H9 (cell line): ENCODE measurements around the gene NRN1L. TPM values are rescaled to one million over a fixed set of nuclear protein-coding genes. Genes with fewer than 3 reads are reported as not detected.

ENCODE experiments used
- DNase-seq: peaks from one replicate; pipeline ENCODE4 v3.0.0-alpha.2; 2017
- H2AFZ ChIP-seq: one replicate; pipeline ENCODE4 v1.6.1; 2013; ENCODE audit warnings: mild to moderate bottlenecking, low read length, control low read depth, moderate library complexity
- H2AK5ac ChIP-seq: 2 replicates; pipeline ENCODE4 v1.6.1; 2013; ENCODE audit warnings: low read length, control low read depth, mixed read lengths; ENCODE audit not compliant: insufficient read length
- H2BK120ac ChIP-seq: one replicate; pipeline ENCODE4 v1.6.1; 2013; ENCODE audit warnings: low read depth, mild to moderate bottlenecking, low read length, control low read depth, inconsistent platforms; ENCODE audit not compliant: poor library complexity, severe bottlenecking
- H2BK12ac ChIP-seq: 2 replicates; pipeline ENCODE4 v1.6.1; 2013; ENCODE audit warnings: low read length, control low read depth, mixed read lengths, low read depth; ENCODE audit not compliant: insufficient read length
- H2BK15ac ChIP-seq: 2 replicates; pipeline ENCODE4 v1.6.1; 2013; ENCODE audit warnings: low read depth, low read length, control low read depth
- H2BK20ac ChIP-seq: one replicate; pipeline ENCODE4 v1.6.1; 2013; ENCODE audit warnings: low read depth, mild to moderate bottlenecking, low read length, control low read depth, inconsistent platforms; ENCODE audit not compliant: poor library complexity, severe bottlenecking
- H2BK5ac ChIP-seq: 2 replicates; pipeline ENCODE4 v1.6.1; 2013; ENCODE audit warnings: low read length, control low read depth, mixed read lengths; ENCODE audit not compliant: insufficient read length
- H3K14ac ChIP-seq: 2 replicates; pipeline ENCODE4 v1.6.1; 2013; ENCODE audit warnings: low read length, control low read depth; ENCODE audit not compliant: insufficient read depth
- H3K18ac ChIP-seq: 2 replicates; pipeline ENCODE4 v1.6.1; 2013; ENCODE audit warnings: low read depth, mild to moderate bottlenecking, mixed read lengths, low read length, control low read depth; ENCODE audit not compliant: insufficient read length
- H3K23ac ChIP-seq: 2 replicates; pipeline ENCODE4 v1.6.1; 2013; ENCODE audit warnings: low read length, control low read depth, mixed read lengths, low read depth; ENCODE audit not compliant: insufficient read length
- H3K23me2 ChIP-seq: 2 replicates; pipeline ENCODE4 v1.6.1; 2013; ENCODE audit warnings: low read depth, mild to moderate bottlenecking, mixed read lengths, low read length, control low read depth; ENCODE audit not compliant: insufficient read length, poor library complexity, severe bottlenecking
- H3K27ac ChIP-seq: 2 replicates; pipeline ENCODE4 v1.5.1; 2013; ENCODE audit warnings: low read length, control low read depth, mixed read lengths, low read depth; ENCODE audit not compliant: insufficient read length
- H3K27me3 ChIP-seq: 2 replicates; pipeline ENCODE4 v1.6.1; 2013; ENCODE audit warnings: low read length, control low read depth, inconsistent platforms; ENCODE audit not compliant: insufficient read depth
- H3K4ac ChIP-seq: 2 replicates; pipeline ENCODE4 v1.6.1; 2013; ENCODE audit warnings: low read depth, mild to moderate bottlenecking, control low read depth, inconsistent platforms, low read length, moderate library complexity
- H3K4me1 ChIP-seq: 2 replicates; pipeline ENCODE4 v1.6.1; 2013; ENCODE audit warnings: low read length, control low read depth, inconsistent platforms; ENCODE audit not compliant: insufficient read depth
- H3K4me2 ChIP-seq: 2 replicates; pipeline ENCODE4 v1.6.1; 2013; ENCODE audit warnings: low read length, control low read depth, mixed read lengths; ENCODE audit not compliant: insufficient read length, insufficient read depth
- H3K56ac ChIP-seq: 2 replicates; pipeline ENCODE4 v1.6.1; 2013; ENCODE audit warnings: low read depth, mild to moderate bottlenecking, mixed read lengths, low read length, control low read depth; ENCODE audit not compliant: insufficient read length
- H3K79me1 ChIP-seq: 2 replicates; pipeline ENCODE4 v1.6.1; 2013; ENCODE audit warnings: low read depth, mild to moderate bottlenecking, moderate library complexity, low read length, control low read depth, inconsistent platforms; ENCODE audit not compliant: insufficient read depth, poor library complexity, severe bottlenecking
- H3K79me2 ChIP-seq: 2 replicates; pipeline ENCODE4 v1.6.1; 2013; ENCODE audit warnings: low read length, control low read depth, inconsistent platforms; ENCODE audit not compliant: insufficient read depth
- H3K9ac ChIP-seq: 2 replicates; pipeline ENCODE4 v1.6.1; 2013; ENCODE audit warnings: low read length, control low read depth, mixed read lengths; ENCODE audit not compliant: insufficient read length; ENCODE audit errors: extremely low read depth
- H3K9me3 ChIP-seq: one replicate; pipeline ENCODE4 v1.6.1; 2013; ENCODE audit warnings: low read depth, low read length, inconsistent platforms; ENCODE audit not compliant: control insufficient read depth
- H3T11ph ChIP-seq: one replicate; pipeline ENCODE4 v1.6.1; 2013; ENCODE audit warnings: mild to moderate bottlenecking, low read length, control low read depth, inconsistent platforms
- H4K20me1 ChIP-seq: one replicate; pipeline ENCODE4 v1.6.1; 2013; ENCODE audit not compliant: control insufficient read depth, insufficient read length, insufficient read depth
- H4K5ac ChIP-seq: 2 replicates; pipeline ENCODE4 v1.6.1; 2013; ENCODE audit warnings: low read depth, mild to moderate bottlenecking, mixed read lengths, low read length, control low read depth; ENCODE audit not compliant: insufficient read length
- H4K8ac ChIP-seq: replicated peaks from 2 replicates; pipeline ENCODE4 v1.6.1; 2013; ENCODE audit warnings: low read length, control low read depth, mixed read lengths, low read depth; ENCODE audit not compliant: insufficient read length
- H4K91ac ChIP-seq: 2 replicates; pipeline ENCODE4 v1.6.1; 2013; ENCODE audit warnings: low read depth, mild to moderate bottlenecking, moderate library complexity, mixed read lengths, low read length, control low read depth; ENCODE audit not compliant: insufficient read length
- H3K27ac Mint-ChIP-seq, 3 experiments: 2 replicates in 2 of 3; 3 replicates in 1 of 3; pipeline ENCODE4 v1.8.0; 2020 to 2021; ENCODE audit warnings: mixed read lengths in 3 of 3, mild to moderate bottlenecking in 1 of 3, moderate library complexity in 1 of 3
- H3K27me3 Mint-ChIP-seq: 2 replicates; pipeline ENCODE4 v1.8.0; 2021; ENCODE audit warnings: low read depth, mild to moderate bottlenecking, moderate library complexity, mixed read lengths
- H3K36me3 Mint-ChIP-seq, 3 experiments: 2 replicates in 2 of 3; 3 replicates in 1 of 3; pipeline ENCODE4 v1.8.0; 2020 to 2021; ENCODE audit warnings: low read depth in 3 of 3, mixed read lengths in 3 of 3; ENCODE audit not compliant: insufficient read depth in 1 of 3
- H3K4me1 Mint-ChIP-seq, 2 experiments: 2 replicates each; pipeline ENCODE4 v1.8.0; 2020; ENCODE audit warnings: mixed read lengths in 2 of 2
- H3K4me3 Mint-ChIP-seq, 2 experiments: 2 replicates in 1 of 2; 3 replicates in 1 of 2; pipeline ENCODE4 v1.8.0; 2020 to 2021; ENCODE audit warnings: mild to moderate bottlenecking in 2 of 2, mixed read lengths in 2 of 2, moderate library complexity in 1 of 2
- H3K9me3 Mint-ChIP-seq, 2 experiments: 2 replicates in 1 of 2; 3 replicates in 1 of 2; pipeline ENCODE4 v1.8.0; 2020; ENCODE audit warnings: mild to moderate bottlenecking in 2 of 2, mixed read lengths in 2 of 2, moderate library complexity in 1 of 2
- CTCF ChIP-seq: fragments of 200-600 bp; sonication (generic); conservative IDR thresholded peaks from 3 replicates; pipeline ENCODE4 v1.8.0; 2021; ENCODE audit warnings: antibody characterized with exemption, mild to moderate bottlenecking
- WGBS: extraction: QIAGEN DNeasy Blood & Tissue Kit; methylation state at CpG from one replicate; pipeline ENCODE4 v1.1.7; 2013; ENCODE audit warnings: missing lambda C conversion rate, low lambda C conversion rate, mixed read lengths; ENCODE audit not compliant: insufficient read length; ENCODE audit errors: extremely low coverage; 5-methylcytosine and 5-hydroxymethylcytosine counted together
- total RNA-seq: library from RNA; stranded (reverse); gene quantifications from 2 replicates; pipeline ENCODE4 v1.2.1, GENCODE V29; 2021

The NRN1L gene
- total RNA-seq, 1 experiment from 2014 or later = 2.0 TPM

DNA sequence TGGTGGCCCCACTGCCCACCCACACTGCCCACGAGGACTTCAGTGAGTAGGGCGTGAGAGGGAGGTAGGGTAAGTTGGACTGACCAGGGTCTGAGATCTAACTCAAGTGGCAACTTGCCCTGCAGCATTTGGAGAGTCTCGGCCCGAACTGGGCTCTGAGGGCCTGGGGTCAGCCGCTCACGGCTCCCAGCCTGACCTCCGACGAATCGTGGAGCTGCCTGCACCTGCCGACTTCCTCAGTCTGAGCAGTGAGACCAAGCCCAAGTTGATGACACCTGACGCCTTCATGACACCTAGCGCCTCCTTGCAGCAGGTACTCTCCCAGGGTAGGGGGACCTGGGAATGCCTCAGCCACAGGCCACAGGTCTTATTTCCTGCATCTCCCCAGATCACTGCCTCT lies 5.2 kb upstream of the NRN1L start:
- Mint-ChIP-seq H3K27ac (no peak overlapping the region), H3K9me3 (no peaks in the 10 kb centered on the region), H3K27me3 (no peaks in the 10 kb centered on the region; the same call in none of the 2 replicates), H3K36me3 (peaks cover 29 to 81% (median 71%) of the 10 kb centered on the region in 3 experiments), H3K4me1 (peaks cover 2 to 3% of the 10 kb centered on the region in 2 experiments), H3K4me3 (no peak overlapping the region; a peak in 1 of 5 replicates)
- Histone ChIP-seq H2BK15ac (no peak overlapping the region), H2AFZ (no peak overlapping the region), H4K5ac (no peak overlapping the region), H2BK120ac (no peak overlapping the region), H4K91ac (no peak overlapping the region), H3K27ac (no peak overlapping the region), H3K23ac (no peak overlapping the region), H3K4me2 (no peak overlapping the region), H2AK5ac (no peak overlapping the region), H3K9ac (no peak overlapping the region), H3K4ac (no peak overlapping the region), H4K8ac (no peak overlapping the region), H4K20me1 (no peaks in the 10 kb centered on the region), H3K4me1 (no peaks in the 10 kb centered on the region), H3K18ac (no peak overlapping the region), H3K27me3 (no peaks in the 10 kb centered on the region), H3K9me3 (no peaks in the 10 kb centered on the region), H2BK12ac (no peak overlapping the region), H3T11ph (no peak overlapping the region), H3K56ac (no peak overlapping the region), H3K14ac (no peak overlapping the region), H3K79me1 (no peaks in the 10 kb centered on the region), H3K23me2 (no peaks in the 10 kb centered on the region), H2BK20ac (no peak overlapping the region), H2BK5ac (no peak overlapping the region), H3K79me2 (no peaks in the 10 kb centered on the region)
- WGBS = no CpG with 5 or more reads among the region's 12 CpGs
- no peak for TF ChIP-seq CTCF
- DNase-seq = no peak
